HEK293 (cell line): Measurements from ENCODE around the gene GNG7.
"Not testable (repeated sequence)": the region's sequence is repeated elsewhere in the genome, so short reads cannot be mapped to it uniquely, and the experiment has no call there.

Experiments used
- CTCF ChIA-PET: fragments of 350-600 bp; formaldehyde crosslinking; extraction: SDS; loops from one replicate; lab custom pipeline; 2021; ENCODE audit warnings: antibody characterized with exemption; lab: Yijun Ruan, JAX
- POLR2A ChIA-PET: fragments of 300-600 bp; formaldehyde crosslinking; extraction: SDS; loops from one replicate; lab custom pipeline; 2020; ENCODE audit warnings: antibody characterized with exemption, inconsistent platforms; lab: Yijun Ruan, JAX
- H3K27ac ChIP-seq: fragments of 200-500 bp; sonication (Bioruptor generic); 2 replicates; pipeline ENCODE4 v1.5.1; 2014; ENCODE audit warnings: low read depth, low read length, control low read depth, inconsistent platforms; ENCODE audit errors: extremely low read depth
- H3K36me3 ChIP-seq, 2 experiments: fragments of 200-500 bp in 1 of 2; sonication (Bioruptor generic) in 1 of 2; 1 replicate in 1 of 2; 2 replicates in 1 of 2; pipeline ENCODE4 v1.5.1; 2014 to 2017; ENCODE audit warnings: inconsistent platforms in 2 of 2, low read length in 2 of 2; ENCODE audit not compliant: control insufficient read depth in 2 of 2, insufficient read depth in 1 of 2
- H3K4me1 ChIP-seq: fragments of 200-500 bp; sonication (Bioruptor generic); 2 replicates; pipeline ENCODE4 v1.5.1; 2014; ENCODE audit warnings: mild to moderate bottlenecking, low read length, inconsistent platforms; ENCODE audit not compliant: control insufficient read depth, insufficient read depth
- H3K4me3 ChIP-seq: 2 replicates; pipeline ENCODE4 v1.5.1; 2011; ENCODE audit warnings: low read depth, mild to moderate bottlenecking, control low read depth, low read length, moderate library complexity
- H3K9me3 ChIP-seq: fragments of 200-500 bp; sonication (Bioruptor generic); 2 replicates; pipeline ENCODE4 v1.5.1; 2014; ENCODE audit warnings: low read depth, low read length, inconsistent platforms; ENCODE audit not compliant: control insufficient read depth, insufficient read depth
- AEBP2 ChIP-seq: fragments of 450-650 bp; formaldehyde crosslinking; IDR thresholded peaks from 2 replicates; pipeline ENCODE4 v1.5.1; 2016; ENCODE audit warnings: missing biosample characterization, missing genetic modification characterization, borderline replicate concordance
- HOXC10 ChIP-seq: sonication (generic); formaldehyde crosslinking; IDR thresholded peaks from 2 replicates; pipeline ENCODE4 v1.8.1; 2023; ENCODE audit warnings: mild to moderate bottlenecking, missing genetic modification reagents
- KLF10 ChIP-seq: fragments of 450-650 bp; IDR thresholded peaks from 2 replicates; pipeline ENCODE4 v1.5.1; 2018; ENCODE audit warnings: missing biosample characterization, mild to moderate bottlenecking, missing genetic modification characterization
- TCF7L2 ChIP-seq: IDR thresholded peaks from 2 replicates; pipeline ENCODE4 v1.6.1; 2011; ENCODE audit warnings: low read depth, mild to moderate bottlenecking, inconsistent platforms, low read length, moderate library complexity, borderline replicate concordance
- YY2 ChIP-seq: fragments of 450-650 bp; formaldehyde crosslinking; IDR thresholded peaks from 2 replicates; pipeline ENCODE4 v1.5.1; 2016; ENCODE audit warnings: missing biosample characterization, missing genetic modification characterization
- ZEB2 ChIP-seq: fragments of 450-650 bp; formaldehyde crosslinking; IDR thresholded peaks from 2 replicates; pipeline ENCODE4 v1.5.1; 2016; ENCODE audit warnings: missing biosample characterization, missing genetic modification characterization
- ZFP41 ChIP-seq: fragments of 450-650 bp; formaldehyde crosslinking; IDR thresholded peaks from 2 replicates; pipeline ENCODE4 v1.5.1; 2016; ENCODE audit warnings: missing biosample characterization, missing genetic modification characterization, borderline replicate concordance
- ZNF214 ChIP-seq: fragments of 450-650 bp; formaldehyde crosslinking; IDR thresholded peaks from 2 replicates; pipeline ENCODE4 v1.5.1; 2017; ENCODE audit warnings: missing biosample characterization, mild to moderate bottlenecking, missing genetic modification characterization, borderline replicate concordance
- ZNF221 ChIP-seq: fragments of 450-650 bp; formaldehyde crosslinking; IDR thresholded peaks from 2 replicates; pipeline ENCODE4 v1.5.1; 2017; ENCODE audit warnings: missing biosample characterization, missing genetic modification characterization, borderline replicate concordance
- ZNF280C ChIP-seq: fragments of 450-650 bp; formaldehyde crosslinking; IDR thresholded peaks from 2 replicates; pipeline ENCODE4 v1.5.1; 2016; ENCODE audit warnings: missing biosample characterization, missing genetic modification characterization
- ZNF302 ChIP-seq: fragments of 450-650 bp; formaldehyde crosslinking; IDR thresholded peaks from 2 replicates; pipeline ENCODE4 v1.5.1; 2016; ENCODE audit warnings: missing biosample characterization, missing genetic modification characterization, low read depth
- ZNF391 ChIP-seq: fragments of 450-650 bp; formaldehyde crosslinking; IDR thresholded peaks from 2 replicates; pipeline ENCODE4 v1.5.1; 2016; ENCODE audit warnings: low read depth, missing biosample characterization, missing genetic modification characterization, borderline replicate concordance
- ZNF514 ChIP-seq: fragments of 450-650 bp; formaldehyde crosslinking; IDR thresholded peaks from 2 replicates; pipeline ENCODE4 v1.5.1; 2016; ENCODE audit warnings: missing biosample characterization, missing genetic modification characterization
- ZNF560 ChIP-seq: fragments of 450-650 bp; formaldehyde crosslinking; IDR thresholded peaks from 2 replicates; pipeline ENCODE4 v1.5.1; 2017; ENCODE audit warnings: missing biosample characterization, missing genetic modification characterization, borderline replicate concordance
- ZNF701 ChIP-seq: fragments of 450-650 bp; formaldehyde crosslinking; IDR thresholded peaks from 2 replicates; pipeline ENCODE4 v1.5.1; 2016; ENCODE audit warnings: missing biosample characterization, missing genetic modification characterization
- ZNF777 ChIP-seq: fragments of 450-650 bp; formaldehyde crosslinking; IDR thresholded peaks from 2 replicates; pipeline ENCODE4 v1.5.1; 2017; ENCODE audit warnings: missing biosample characterization, missing genetic modification characterization, borderline replicate concordance
- ZNF785 ChIP-seq: fragments of 450-650 bp; formaldehyde crosslinking; IDR thresholded peaks from 2 replicates; pipeline ENCODE4 v1.5.1; 2016; ENCODE audit warnings: missing biosample characterization, missing genetic modification characterization
- ZNF837 ChIP-seq: fragments of 450-650 bp; formaldehyde crosslinking; IDR thresholded peaks from 2 replicates; pipeline ENCODE4 v1.5.1; 2016; ENCODE audit warnings: missing biosample characterization, missing genetic modification characterization
- TF ChIP-seq, protein P1 (sequence below): fragments of 450-650 bp; formaldehyde crosslinking; IDR thresholded peaks from 2 replicates; pipeline ENCODE4 v1.5.1; 2016; ENCODE audit warnings: missing biosample characterization, missing genetic modification characterization
- TF ChIP-seq, protein P2 (sequence below): fragments of 450-650 bp; formaldehyde crosslinking; IDR thresholded peaks from 2 replicates; pipeline ENCODE4 v1.5.1; 2016; ENCODE audit warnings: missing biosample characterization, missing genetic modification characterization

The GNG7 gene

DNA sequence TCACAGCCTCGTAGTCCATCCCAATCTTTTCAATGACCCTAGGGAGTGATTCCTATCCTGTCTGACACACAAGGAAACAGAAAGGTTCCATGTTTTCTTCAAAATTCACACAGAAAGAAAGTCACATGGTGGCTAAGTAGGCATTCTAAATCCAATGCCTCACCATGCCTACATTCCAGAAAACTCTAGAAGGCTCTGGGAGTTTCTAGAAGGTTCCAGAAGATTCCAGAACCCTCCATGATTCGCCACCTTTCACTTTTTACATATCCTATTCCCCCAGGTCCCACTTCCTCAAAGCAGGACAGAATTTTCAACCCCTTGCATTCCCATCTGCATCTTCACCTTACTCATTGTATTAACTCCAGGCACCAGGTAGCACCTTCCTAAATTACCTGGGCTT, 23.1 kb downstream of the GNG7 start:
- CTCF ChIA-PET: no interaction called here
- no peak for TF ChIP-seq ZNF214
- no peak for TF ChIP-seq ZNF785 (tag by site-specific recombination)
- TF ChIP-seq ZNF514 (tag by site-specific recombination): no peak
- no peak for TF ChIP-seq ZEB2
- TF ChIP-seq ZNF777 (tag by site-specific recombination): no peak
- TF ChIP-seq, protein P1, sequence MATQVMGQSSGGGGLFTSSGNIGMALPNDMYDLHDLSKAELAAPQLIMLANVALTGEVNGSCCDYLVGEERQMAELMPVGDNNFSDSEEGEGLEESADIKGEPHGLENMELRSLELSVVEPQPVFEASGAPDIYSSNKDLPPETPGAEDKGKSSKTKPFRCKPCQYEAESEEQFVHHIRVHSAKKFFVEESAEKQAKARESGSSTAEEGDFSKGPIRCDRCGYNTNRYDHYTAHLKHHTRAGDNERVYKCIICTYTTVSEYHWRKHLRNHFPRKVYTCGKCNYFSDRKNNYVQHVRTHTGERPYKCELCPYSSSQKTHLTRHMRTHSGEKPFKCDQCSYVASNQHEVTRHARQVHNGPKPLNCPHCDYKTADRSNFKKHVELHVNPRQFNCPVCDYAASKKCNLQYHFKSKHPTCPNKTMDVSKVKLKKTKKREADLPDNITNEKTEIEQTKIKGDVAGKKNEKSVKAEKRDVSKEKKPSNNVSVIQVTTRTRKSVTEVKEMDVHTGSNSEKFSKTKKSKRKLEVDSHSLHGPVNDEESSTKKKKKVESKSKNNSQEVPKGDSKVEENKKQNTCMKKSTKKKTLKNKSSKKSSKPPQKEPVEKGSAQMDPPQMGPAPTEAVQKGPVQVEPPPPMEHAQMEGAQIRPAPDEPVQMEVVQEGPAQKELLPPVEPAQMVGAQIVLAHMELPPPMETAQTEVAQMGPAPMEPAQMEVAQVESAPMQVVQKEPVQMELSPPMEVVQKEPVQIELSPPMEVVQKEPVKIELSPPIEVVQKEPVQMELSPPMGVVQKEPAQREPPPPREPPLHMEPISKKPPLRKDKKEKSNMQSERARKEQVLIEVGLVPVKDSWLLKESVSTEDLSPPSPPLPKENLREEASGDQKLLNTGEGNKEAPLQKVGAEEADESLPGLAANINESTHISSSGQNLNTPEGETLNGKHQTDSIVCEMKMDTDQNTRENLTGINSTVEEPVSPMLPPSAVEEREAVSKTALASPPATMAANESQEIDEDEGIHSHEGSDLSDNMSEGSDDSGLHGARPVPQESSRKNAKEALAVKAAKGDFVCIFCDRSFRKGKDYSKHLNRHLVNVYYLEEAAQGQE: no peak
- TF ChIP-seq KLF10: no peak
- TF ChIP-seq ZNF837 (tag by site-specific recombination): no peak
- TF ChIP-seq, all 188 proteins: peak for 0
- Histone ChIP-seq H3K36me3 (no peaks in the 10 kb centered on the region), H3K27ac (no peak overlapping the region), H3K4me3 (no peak overlapping the region), H3K9me3 (no peaks in the 10 kb centered on the region), H3K4me1 (no peaks in the 10 kb centered on the region)
- POLR2A ChIA-PET: no interaction called here

- H3K4me3 ChIP-seq, POLR2A ChIA-PET: not testable (repeated sequence)
Measured at GRCh38 chr19:2678948-2679347, 23.5 kb downstream of the GNG7 start.

DNA sequence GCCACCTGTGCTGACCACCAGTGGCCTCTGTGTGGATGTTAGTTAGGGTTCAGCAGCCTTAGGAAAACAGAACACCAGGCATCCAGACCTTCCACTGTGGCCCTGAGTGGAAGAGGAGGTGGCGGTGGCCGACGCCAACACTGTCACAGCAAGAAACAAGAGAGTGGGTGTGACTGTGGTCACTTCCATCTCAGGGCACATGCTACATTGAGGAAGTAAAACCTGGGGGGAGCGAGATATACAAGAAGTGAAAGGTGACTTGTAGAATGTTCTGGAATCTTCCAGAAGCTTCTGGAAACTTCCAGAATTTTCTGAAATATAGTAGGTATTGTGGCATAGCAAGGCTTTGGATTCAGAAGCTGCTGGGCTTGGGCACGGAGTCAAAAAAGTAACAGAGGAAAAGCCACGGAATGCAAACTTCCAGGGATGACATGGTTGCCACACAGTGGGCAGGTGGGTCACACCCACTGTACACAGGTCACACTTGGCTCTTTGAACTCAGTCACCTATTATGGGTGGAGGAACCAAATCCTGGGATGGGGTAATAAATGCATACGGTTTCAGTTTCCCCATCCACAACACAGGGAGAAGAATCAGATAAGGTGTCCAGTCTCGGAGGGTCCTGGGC, 24.3 kb downstream of the GNG7 start:
- H3K9me3 ChIP-seq: no peaks in the 10 kb centered on the region
- no peaks in the 10 kb centered on the region for H3K36me3 ChIP-seq
- H3K27ac ChIP-seq: no peak overlapping the region
- ChIA-PET POLR2A (no interaction called here), CTCF (no interaction called here)
- TF ChIP-seq TCF7L2 (no peak), ZFP41 (tag by site-specific recombination) (no peak), AEBP2 (tag by site-specific recombination) (no peak), ZNF302 (tag by site-specific recombination) (no peak), ZNF701 (tag by site-specific recombination) (no peak)
- H3K4me1 ChIP-seq: no peaks in the 10 kb centered on the region
- H3K4me3 ChIP-seq: no peak overlapping the region

More at GRCh38 chr19:2678948-2679347, 23.5 kb downstream of the GNG7 start:
- H3K27ac ChIP-seq, H3K9me3 ChIP-seq, CTCF ChIA-PET, H3K4me1 ChIP-seq, H3K36me3 ChIP-seq: not testable (repeated sequence)

GRCh38 chr19:2676823-2677222, 25.7 kb downstream of the GNG7 start:
- ChIA-PET CTCF (interaction anchor here (0.5 kb wide), 1 partner anchor 40 kb away, joined by 3 read pairs; no protein-coding TSS in a partner anchor), POLR2A (no interaction called here)
- Histone ChIP-seq H3K4me3 (no peak overlapping the region), H3K36me3 (no peaks in the 10 kb centered on the region), H3K27ac (no peak overlapping the region), H3K9me3 (no peaks in the 10 kb centered on the region), H3K4me1 (no peaks in the 10 kb centered on the region)
- TF ChIP-seq ZNF221 (tag by site-specific recombination) (no peak), HOXC10 (no peak), ZNF391 (tag by site-specific recombination) (no peak), ZNF280C (no peak), YY2 (tag by site-specific recombination) (no peak), ZNF560 (tag by site-specific recombination) (no peak)
- TF ChIP-seq, protein P2, sequence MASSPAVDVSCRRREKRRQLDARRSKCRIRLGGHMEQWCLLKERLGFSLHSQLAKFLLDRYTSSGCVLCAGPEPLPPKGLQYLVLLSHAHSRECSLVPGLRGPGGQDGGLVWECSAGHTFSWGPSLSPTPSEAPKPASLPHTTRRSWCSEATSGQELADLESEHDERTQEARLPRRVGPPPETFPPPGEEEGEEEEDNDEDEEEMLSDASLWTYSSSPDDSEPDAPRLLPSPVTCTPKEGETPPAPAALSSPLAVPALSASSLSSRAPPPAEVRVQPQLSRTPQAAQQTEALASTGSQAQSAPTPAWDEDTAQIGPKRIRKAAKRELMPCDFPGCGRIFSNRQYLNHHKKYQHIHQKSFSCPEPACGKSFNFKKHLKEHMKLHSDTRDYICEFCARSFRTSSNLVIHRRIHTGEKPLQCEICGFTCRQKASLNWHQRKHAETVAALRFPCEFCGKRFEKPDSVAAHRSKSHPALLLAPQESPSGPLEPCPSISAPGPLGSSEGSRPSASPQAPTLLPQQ (tag by site-specific recombination): no peak
